HG03159 (cell line): ENCODE data around the gene NAP1L5.

Source experiments
- ATAC-seq: cut with Tn5 transposase; IDR thresholded peaks from one replicate; pipeline ENCODE4 v1.9.1; 2021; ENCODE audit warnings: mild to moderate bottlenecking, moderate library complexity; ENCODE audit not compliant: unreplicated experiment

The NAP1L5 gene

DNA sequence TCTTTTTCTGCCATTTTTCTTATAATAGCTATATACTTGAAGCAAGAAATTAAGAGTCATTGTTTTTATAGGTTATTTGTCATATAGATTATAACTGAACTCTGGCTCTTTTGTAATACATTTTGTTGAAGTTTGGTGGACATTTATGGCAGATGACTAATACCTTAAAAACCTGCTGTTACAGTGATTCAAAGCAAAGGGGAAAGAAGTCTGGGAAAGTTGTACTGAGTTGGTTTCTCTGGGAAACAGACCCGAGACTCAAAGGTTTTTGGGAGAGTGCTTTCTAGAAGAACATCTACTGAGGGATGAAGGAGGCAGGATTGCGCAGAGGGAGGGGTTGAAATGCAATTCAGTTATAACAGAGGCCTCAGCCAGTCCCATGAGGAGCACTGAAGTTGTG lies 35.9 kb downstream of the NAP1L5 start:
- no peak for ATAC-seq

GRCh38 chr4:88660446-88661294 lies 37.0 kb downstream of the NAP1L5 start:
- ATAC-seq: no peak

- ATAC-seq: no peak
Measured at GRCh38 chr4:88659890-88660208, 37.8 kb downstream of the NAP1L5 start.

GRCh38 chr4:88659055-88659889 lies 38.4 kb downstream of the NAP1L5 start:
- ATAC-seq: peak; percentile 94

DNA sequence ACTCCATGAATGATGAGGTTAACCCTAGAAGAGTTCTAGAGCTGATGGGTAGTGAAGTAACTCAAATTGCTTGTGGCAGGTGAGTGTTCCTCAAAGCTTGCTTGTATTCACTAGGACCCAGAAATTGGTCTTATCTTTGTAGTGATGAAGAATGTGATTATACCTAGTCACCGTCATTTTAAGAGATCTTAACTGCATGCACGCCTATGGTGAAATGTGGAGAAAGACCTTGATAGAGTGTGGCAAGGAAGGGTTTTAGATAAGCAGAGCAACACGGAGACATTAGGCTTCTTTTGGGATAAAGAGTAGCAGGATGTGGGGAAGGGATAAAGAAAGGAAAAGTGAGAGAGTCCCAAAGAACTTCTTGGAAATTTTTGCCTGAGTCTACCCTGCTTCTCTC lies 42.4 kb downstream of the NAP1L5 start:
- no peak for ATAC-seq

GRCh38 chr4:88653371-88653946 lies 44.2 kb downstream of the NAP1L5 start:
- ATAC-seq: no peak

DNA sequence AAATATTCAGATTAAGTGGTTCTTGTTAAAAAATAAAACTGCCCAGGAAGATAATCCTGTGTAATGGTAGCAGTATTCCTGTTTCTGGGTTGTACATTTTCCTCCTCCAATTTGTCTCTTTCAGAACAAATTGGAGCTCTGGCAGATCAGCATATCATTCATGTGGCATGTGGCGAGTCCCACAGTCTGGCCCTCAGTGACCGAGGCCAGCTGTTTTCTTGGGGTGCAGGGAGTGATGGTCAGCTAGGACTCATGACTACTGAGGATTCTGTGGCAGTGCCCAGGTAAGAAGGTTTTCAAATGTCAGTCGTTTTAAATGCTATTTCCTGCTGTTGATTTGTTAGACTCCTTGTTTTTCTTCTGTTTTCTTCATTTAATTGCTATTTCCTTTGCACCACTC lies 47.9 kb downstream of the NAP1L5 start:
- ATAC-seq: no peak

DNA sequence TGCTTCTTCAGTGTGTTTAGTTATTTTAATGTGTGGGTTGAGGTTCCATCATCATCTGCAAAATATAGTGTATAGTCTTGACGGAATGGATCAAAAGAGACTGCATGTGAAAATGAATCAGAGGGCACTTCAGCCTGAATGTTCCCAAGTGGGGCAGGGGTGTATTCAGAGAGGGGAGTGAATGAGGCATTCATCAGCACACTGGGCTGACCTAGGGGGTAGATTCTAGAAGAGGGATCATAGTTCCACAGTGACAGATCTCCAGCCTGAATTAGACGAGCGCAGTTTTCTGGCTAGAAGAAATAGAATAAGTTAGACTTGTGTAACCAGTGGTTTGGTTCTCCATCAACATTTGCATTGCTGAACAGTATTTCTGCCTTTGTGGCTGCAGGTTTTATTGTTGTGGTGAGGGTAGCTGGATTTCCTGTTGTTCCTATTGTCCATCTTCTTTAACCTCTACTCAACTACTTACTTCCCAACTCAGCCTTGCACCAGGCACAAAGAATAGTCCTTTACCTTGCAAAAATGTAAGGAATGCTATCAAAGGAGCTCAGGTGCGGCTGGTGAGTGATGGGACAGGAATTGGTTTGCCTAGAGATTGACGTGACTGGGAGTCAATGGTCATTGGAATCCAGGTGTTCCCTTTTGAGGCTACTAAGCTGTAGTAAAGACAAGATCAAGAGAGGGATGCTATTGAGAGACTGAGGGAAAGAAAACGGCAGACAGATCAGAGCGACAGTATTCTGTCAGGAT lies 50.9 kb downstream of the NAP1L5 start:
- no peak for ATAC-seq

- no peak for ATAC-seq
Measured at GRCh38 chr4:88645994-88646393, 51.6 kb downstream of the NAP1L5 start.
